ENCODE data around the gene ANTXR2.

- TF ChIP-seq REST (IDR thresholded peaks at IDR 0.05; ENCODE audit: borderline replicate concordance in 1 of 2, low read depth in 1 of 2, low read length in 2 of 2) (no peak), ATF3 (CRISPR knock-in tag; IDR thresholded peaks at IDR 0.05) (no peak), UBTF (CRISPR knock-in tag; IDR thresholded peaks at IDR 0.05) (no peak), ZNF549 (CRISPR knock-in tag; IDR thresholded peaks at IDR 0.05) (no peak)
Observed at GRCh38 chr4:79881407-79881806, 191.6 kb downstream of the ANTXR2 start.

Data from HepG2 (cell line).